ENCODE results near the gene MYH3. TPM values are rescaled to one million over a fixed set of nuclear protein-coding genes. Genes with fewer than 3 reads are reported as not detected.
A peak's percentile ranks its signal among the peaks of the same experiment; 100 is the strongest.
"Not testable (repeated sequence)": the region's sequence is repeated elsewhere in the genome, so short reads cannot be mapped to it uniquely, and the experiment has no call there.

The MYH3 gene
- total RNA-seq = 10 to 100 TPM; 15.4 to 16.0 TPM
- 1 to 10 TPM in 1 of 3 donors, under 1 TPM in 2; 0.39 to 1.1 (median 0.60) TPM for polyA plus RNA-seq
- total RNA-seq = 20.9 to 37.0 (median 28.9) reads per million in 6 experiments

GRCh38 chr17:10657148-10657547, at the start of gene MYH3:
TSS of gene MYH3 (minus strand) at chr17:10657309. CDS start at chr17:10655064, 2,245 bp downstream.
- no peak for DNase-seq
- Mint-ChIP-seq H3K9me3 (no peaks in the 10 kb centered on the region), H3K4me3 (no peak within 1 kb of the TSS), H3K27ac (peak within 1 kb of the TSS in 1 of 10 donors; percentile 70), H3K36me3 (peaks cover 0 to 16% (median 6%) of the 10 kb centered on the region in 3 donors), H3K4me1 (peaks cover 11 to 21% (median 15%) of the 10 kb centered on the region in 4 donors), H3K27me3 (no peaks in the 10 kb centered on the region)
- POLR2A ChIA-PET = no interaction called here
- ATAC-seq = no peak

DNA sequence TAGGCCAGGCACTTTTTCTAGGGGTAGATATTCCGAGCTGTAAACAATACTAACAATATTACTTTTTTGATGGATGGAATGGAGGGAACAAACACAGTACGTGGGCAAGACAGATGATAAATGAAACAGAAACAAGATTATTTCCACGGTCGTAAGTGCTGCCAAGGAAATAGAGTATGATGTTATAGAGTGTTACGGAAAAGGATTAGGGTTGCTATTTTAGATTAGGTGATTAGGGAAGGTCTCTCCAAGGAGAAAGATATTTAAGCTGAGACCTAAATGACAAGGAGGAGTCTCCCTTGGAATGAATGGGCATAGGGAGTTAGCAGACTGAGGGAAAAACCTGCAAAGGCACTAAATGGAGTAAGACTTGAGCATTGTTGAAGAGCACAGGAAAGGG, 48.6 kb upstream of the MYH3 start:
- ATAC-seq (no peak), DNase-seq (no peak)
- H3K27ac Mint-ChIP-seq = peak overlapping the region; percentile 20 to 97 (median 73)
- peaks cover 14 to 74% (median 18%) of the 10 kb centered on the region in 3 donors for H3K36me3 Mint-ChIP-seq
- H3K4me3 Mint-ChIP-seq = peak overlapping the region in 7 of 10 donors; percentile 3 to 69 (median 37)
- H3K4me1 Mint-ChIP-seq = peaks cover 28 to 74% (median 70%) of the 10 kb centered on the region in 4 donors
- H3K27me3 Mint-ChIP-seq = no peaks in the 10 kb centered on the region
- no peaks in the 10 kb centered on the region for H3K9me3 Mint-ChIP-seq
- POLR2A ChIA-PET = interaction anchor here (1.0 kb wide), 1 partner anchor 9 kb away, joined by 3 read pairs; no protein-coding TSS in a partner anchor

GRCh38 chr17:10702574-10702973, 45.5 kb upstream of the MYH3 start:
- DNase-seq = no peak
- H3K9me3 Mint-ChIP-seq = no peaks in the 10 kb centered on the region
- peaks cover 15 to 47% (median 19%) of the 10 kb centered on the region in 3 donors for H3K36me3 Mint-ChIP-seq
- POLR2A ChIA-PET = no interaction called here
- ATAC-seq = no peak
- H3K27me3 Mint-ChIP-seq = no peaks in the 10 kb centered on the region
- peaks cover 29 to 80% (median 72%) of the 10 kb centered on the region in 4 donors for H3K4me1 Mint-ChIP-seq
- H3K27ac Mint-ChIP-seq = peak overlapping the region; percentile 87 to 98 (median 94)
- peak overlapping the region; percentile 44 to 91 (median 72) for H3K4me3 Mint-ChIP-seq

GRCh38 chr17:10699856-10700255, 42.7 kb upstream of the MYH3 start:
- Mint-ChIP-seq H3K4me1 (peaks cover 26 to 81% (median 70%) of the 10 kb centered on the region in 4 donors), H3K27ac (peak overlapping the region; percentile 90 to 98 (median 95)), H3K27me3 (no peaks in the 10 kb centered on the region), H3K36me3 (peaks cover 6 to 26% (median 10%) of the 10 kb centered on the region in 3 donors), H3K9me3 (no peaks in the 10 kb centered on the region), H3K4me3 (peak overlapping the region; percentile 58 to 91 (median 78))
- POLR2A ChIA-PET = interaction anchor here (0.7 to 3.3 kb wide), 7 partner anchors 11 to 1800 kb away, joined by 3 to 22 read pairs (median 4); partner anchors contain the start of genes TMEM220 and ZNF18
- DNase-seq (peak in 6 of 10 donors; percentile 8 to 70 (median 42)), ATAC-seq (peak; percentile 47 to 62)

GRCh38 chr17:10698096-10698818, 41.1 kb upstream of the MYH3 start:
- Mint-ChIP-seq H3K9me3 (no peaks in the 10 kb centered on the region), H3K4me3 (peak overlapping the region; percentile 91 to 99 (median 95)), H3K27ac (peak overlapping the region; percentile 94 to 99 (median 97)), H3K27me3 (no peaks in the 10 kb centered on the region), H3K4me1 (peaks cover 27 to 76% (median 65%) of the 10 kb centered on the region in 4 donors), H3K36me3 (peaks cover 6 to 32% (median 10%) of the 10 kb centered on the region in 3 donors)
- ATAC-seq (no peak), DNase-seq (no peak)
- POLR2A ChIA-PET = no interaction called here

- Mint-ChIP-seq H3K4me1 (peaks cover 23 to 70% (median 66%) of the 10 kb centered on the region in 4 donors), H3K36me3 (peaks cover 7 to 37% (median 10%) of the 10 kb centered on the region in 3 donors), H3K4me3 (peak within 1 kb of the TSS; percentile 91 to 99 (median 95)), H3K9me3 (no peaks in the 10 kb centered on the region), H3K27me3 (no peaks in the 10 kb centered on the region), H3K27ac (peak within 1 kb of the TSS; percentile 94 to 99 (median 97))
- DNase-seq (peak; percentile 74 to 94 (median 86)), ATAC-seq (peak; percentile 88 to 90)
- POLR2A ChIA-PET = interaction anchor here (0.7 to 1.1 kb wide), 5 partner anchors 8 to 44 kb away, joined by 3 to 9 read pairs (median 3); partner anchors contain the start of gene TMEM220
These were observed 40.3 kb upstream of the MYH3 start, which contains the start of the genes ADPRM and SCO1 for GRCh38 chr17:10697092-10698081. TSS of gene ADPRM (plus strand) at chr17:10697594. CDS start at chr17:10704927, 7,333 bp downstream. TSS of gene SCO1 (minus strand) at chr17:10697533. CDS start at chr17:10697507, 26 bp downstream.

DNA sequence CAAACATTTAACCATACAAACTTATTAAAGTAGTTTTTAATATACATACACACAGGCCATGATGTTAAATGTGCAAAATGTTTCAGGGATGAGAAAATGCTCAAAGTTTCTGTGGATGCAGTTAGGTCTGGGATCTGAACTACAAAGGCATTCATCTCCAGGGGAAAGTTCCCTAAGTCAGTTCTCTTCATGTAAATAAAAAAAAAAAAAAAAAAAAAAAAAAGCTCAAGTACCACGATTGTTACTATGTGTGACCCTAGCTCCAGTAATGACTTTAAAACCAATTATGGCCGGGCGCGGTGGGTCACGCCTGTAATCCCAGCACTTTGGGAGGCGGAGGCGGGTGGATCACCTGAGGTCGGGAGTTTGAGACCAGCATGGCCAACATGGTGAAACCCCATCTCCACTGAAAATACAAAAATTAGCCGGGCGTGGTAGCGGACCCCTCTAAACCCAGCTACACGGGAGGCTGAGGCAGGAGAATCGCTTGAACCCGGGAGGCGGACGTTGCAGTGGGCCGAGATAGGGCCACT, 38.8 kb upstream of the MYH3 start:
- not testable (repeated sequence) for ATAC-seq, H3K27me3 Mint-ChIP-seq, DNase-seq, H3K9me3 Mint-ChIP-seq
- H3K27ac Mint-ChIP-seq = peak overlapping the region in 7 of 10 donors; percentile 3 to 99 (median 96)
- peak overlapping the region; percentile 91 to 98 (median 95) for H3K4me3 Mint-ChIP-seq
- POLR2A ChIA-PET = interaction anchor here (0.6 to 1.1 kb wide), 6 partner anchors 9 to 46 kb away, joined by 3 to 7 read pairs (median 3); no protein-coding TSS in a partner anchor
- H3K4me1 Mint-ChIP-seq = peaks cover 19 to 66% (median 60%) of the 10 kb centered on the region in 4 donors
- H3K36me3 Mint-ChIP-seq = peaks cover 10 to 44% (median 13%) of the 10 kb centered on the region in 3 donors

DNA sequence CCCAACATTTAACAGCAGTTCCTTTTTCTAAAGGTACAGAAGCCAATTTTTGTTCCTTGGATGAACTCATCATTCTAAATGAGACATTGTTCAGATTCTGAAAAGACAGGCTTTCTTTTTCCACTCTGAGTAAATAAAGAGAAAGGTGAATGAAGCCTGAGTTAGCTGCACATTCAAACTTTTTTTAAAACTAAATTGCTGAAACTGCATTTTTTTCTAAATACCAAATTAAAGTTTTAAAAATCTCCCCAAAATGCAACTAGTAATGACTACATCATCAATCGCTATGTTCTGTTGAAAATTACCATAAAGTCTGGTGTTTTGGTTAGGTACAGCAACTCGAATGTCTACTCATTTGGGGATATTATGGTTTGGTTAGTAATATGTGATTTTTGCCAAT, 30.4 kb upstream of the MYH3 start:
- Mint-ChIP-seq H3K4me3 (no peak overlapping the region), H3K27me3 (no peaks in the 10 kb centered on the region), H3K36me3 (peaks cover 10 to 90% (median 50%) of the 10 kb centered on the region in 3 donors), H3K27ac (no peak overlapping the region), H3K4me1 (peaks cover 22 to 40% (median 34%) of the 10 kb centered on the region in 4 donors), H3K9me3 (no peaks in the 10 kb centered on the region)
- POLR2A ChIA-PET = no interaction called here
- no peak for ATAC-seq
- DNase-seq = no peak

DNA sequence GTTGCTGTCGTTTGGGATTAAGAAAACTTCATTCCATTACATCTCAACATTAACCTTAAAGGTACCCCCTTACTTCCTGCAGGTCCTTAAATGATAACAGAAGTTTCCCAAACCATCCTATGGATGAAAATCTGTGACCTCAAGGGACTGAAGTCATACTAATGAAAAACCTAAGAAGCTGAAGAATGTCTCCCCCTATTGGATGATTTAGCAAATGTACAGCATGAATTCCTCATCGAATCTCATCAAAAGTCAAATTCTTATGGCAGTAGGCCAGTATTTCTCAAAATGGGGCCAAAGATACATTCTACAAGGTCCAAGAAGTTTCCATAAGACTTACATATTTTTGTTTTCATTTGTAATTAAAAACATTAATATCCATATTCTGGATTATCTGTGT, 26.7 kb upstream of the MYH3 start:
- peaks cover 10 to 88% (median 51%) of the 10 kb centered on the region in 3 donors for H3K36me3 Mint-ChIP-seq
- H3K9me3 Mint-ChIP-seq = no peaks in the 10 kb centered on the region
- H3K4me1 Mint-ChIP-seq = peaks cover 8 to 14% (median 11%) of the 10 kb centered on the region in 4 donors
- ATAC-seq (no peak), DNase-seq (peak in 1 of 10 donors; percentile 12)
- no peak overlapping the region for H3K27ac Mint-ChIP-seq
- H3K27me3 Mint-ChIP-seq = no peaks in the 10 kb centered on the region
- POLR2A ChIA-PET = no interaction called here
- no peak overlapping the region for H3K4me3 Mint-ChIP-seq

GRCh38 chr17:10681866-10682446, 24.8 kb upstream of the MYH3 start:
- ATAC-seq = no peak
- H3K36me3 Mint-ChIP-seq = peaks cover 10 to 89% (median 55%) of the 10 kb centered on the region in 3 donors

GRCh38 chr17:10674704-10675103, 17.6 kb upstream of the MYH3 start:
- DNase-seq (no peak), ATAC-seq (no peak)
- H3K4me3 Mint-ChIP-seq = no peak overlapping the region
- H3K27me3 Mint-ChIP-seq = no peaks in the 10 kb centered on the region
- POLR2A ChIA-PET = no interaction called here
- H3K4me1 Mint-ChIP-seq = no peaks in the 10 kb centered on the region
- peak overlapping the region in 2 of 10 donors; percentile 31 to 53 for H3K27ac Mint-ChIP-seq
- H3K36me3 Mint-ChIP-seq = peaks cover 0 to 68% (median 15%) of the 10 kb centered on the region in 3 donors
- no peaks in the 10 kb centered on the region for H3K9me3 Mint-ChIP-seq

More at GRCh38 chr17:10681866-10682446, 24.8 kb upstream of the MYH3 start:
- Mint-ChIP-seq H3K27ac (no peak overlapping the region), H3K27me3 (no peaks in the 10 kb centered on the region), H3K4me1 (peaks cover 3 to 7% (median 6%) of the 10 kb centered on the region in 4 donors), H3K4me3 (no peak overlapping the region), H3K9me3 (no peaks in the 10 kb centered on the region)
- no peak for DNase-seq
- POLR2A ChIA-PET = no interaction called here
